GM18858 (cell line): Measurements from ENCODE around the gene SNX8.

Source experiments
- ATAC-seq: cut with Tn5 transposase; IDR thresholded peaks from one replicate; pipeline ENCODE4 v1.9.1; 2021; ENCODE audit not compliant: unreplicated experiment

The SNX8 gene

GRCh38 chr7:2224934-2225333 is 89.3 kb downstream of the SNX8 start:
- ATAC-seq: no peak

- no peak for ATAC-seq
Observed at GRCh38 chr7:2224491-2224928, 89.7 kb downstream of the SNX8 start.

DNA sequence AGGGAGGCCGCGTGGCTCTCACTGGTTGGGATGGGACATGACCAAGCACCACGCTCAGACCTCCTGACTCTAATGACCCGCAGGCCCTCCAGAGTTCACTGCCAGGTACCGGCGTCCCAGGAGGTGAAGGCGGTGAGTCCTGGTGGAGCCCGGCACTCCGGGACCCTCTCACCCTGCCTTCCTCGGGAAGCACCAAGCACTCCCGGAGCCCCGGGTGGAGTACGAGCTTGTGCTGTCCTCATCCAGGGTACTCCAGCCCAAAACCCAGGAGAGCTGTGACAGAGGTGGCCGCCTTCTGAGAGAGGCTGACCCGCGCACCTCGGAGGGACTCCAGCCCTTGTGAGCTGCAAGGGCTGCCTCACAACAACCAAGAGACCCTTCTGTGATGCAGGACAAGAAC is 90.9 kb downstream of the SNX8 start:
- no peak for ATAC-seq

DNA sequence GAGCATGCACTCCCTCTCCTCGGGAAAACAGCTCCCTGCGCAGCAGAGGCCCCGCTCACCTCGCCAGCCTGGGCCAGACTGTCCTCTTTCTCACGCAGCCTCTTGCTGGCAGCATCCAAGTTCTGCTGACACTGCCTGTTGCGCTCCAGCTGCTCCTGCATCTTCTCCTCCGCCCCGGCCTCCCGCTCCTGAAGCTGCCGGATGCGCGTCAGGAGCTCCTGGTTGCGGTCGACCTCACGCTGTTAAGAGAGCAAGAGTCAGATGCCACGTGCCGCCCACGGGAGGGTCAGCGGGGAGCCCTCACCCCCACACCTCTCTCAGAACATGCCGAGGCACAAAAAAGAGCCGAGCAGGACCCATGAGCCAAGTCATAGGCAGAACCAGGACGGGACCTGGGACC is 91.7 kb downstream of the SNX8 start:
- no peak for ATAC-seq

- no peak for ATAC-seq
Observed at GRCh38 chr7:2220954-2221353, 93.3 kb downstream of the SNX8 start.

- no peak for ATAC-seq
Observed at GRCh38 chr7:2220506-2220905, 93.7 kb downstream of the SNX8 start.

- ATAC-seq: no peak
Observed at GRCh38 chr7:2220030-2220429, 94.2 kb downstream of the SNX8 start.

GRCh38 chr7:2219606-2220005 is 94.6 kb downstream of the SNX8 start:
- no peak for ATAC-seq

- ATAC-seq: no peak
Observed at GRCh38 chr7:2219136-2219535, 95.1 kb downstream of the SNX8 start.

- no peak for ATAC-seq
Observed at GRCh38 chr7:2218444-2218785, 95.8 kb downstream of the SNX8 start.

DNA sequence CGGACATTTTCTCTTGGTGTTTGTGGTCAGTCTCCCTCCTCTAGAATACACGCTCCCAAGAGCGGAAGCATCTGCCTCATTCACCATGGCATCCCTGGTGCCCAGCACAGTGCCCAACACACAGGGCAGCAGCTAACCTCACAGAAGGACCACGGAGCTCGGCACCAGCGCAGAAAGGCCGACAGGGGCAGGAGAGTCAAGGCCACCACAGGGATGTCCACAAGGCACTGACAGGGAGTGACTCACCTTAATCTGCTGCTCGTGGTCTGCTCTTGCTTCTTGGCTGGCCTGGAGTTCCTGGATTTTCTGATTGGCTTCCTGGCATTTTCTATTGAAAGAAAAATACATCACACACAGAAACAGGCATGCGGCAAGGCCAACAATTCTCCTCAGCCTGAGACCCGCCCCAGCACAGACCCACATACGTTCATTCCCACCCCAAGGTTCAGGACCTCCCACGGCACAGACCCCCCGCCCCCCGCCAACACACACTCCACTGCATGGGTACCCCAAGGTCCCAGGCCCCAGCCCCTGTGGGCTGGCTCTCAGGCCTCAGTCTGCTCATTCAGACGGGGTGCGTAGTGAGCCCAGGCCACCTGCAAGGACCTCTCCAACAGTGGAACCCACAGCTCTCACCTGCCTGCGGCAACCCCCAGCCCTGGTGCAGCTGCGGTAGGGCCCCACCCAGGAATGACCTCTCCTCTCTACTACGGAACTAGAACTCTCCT is 96.4 kb downstream of the SNX8 start:
- no peak for ATAC-seq

DNA sequence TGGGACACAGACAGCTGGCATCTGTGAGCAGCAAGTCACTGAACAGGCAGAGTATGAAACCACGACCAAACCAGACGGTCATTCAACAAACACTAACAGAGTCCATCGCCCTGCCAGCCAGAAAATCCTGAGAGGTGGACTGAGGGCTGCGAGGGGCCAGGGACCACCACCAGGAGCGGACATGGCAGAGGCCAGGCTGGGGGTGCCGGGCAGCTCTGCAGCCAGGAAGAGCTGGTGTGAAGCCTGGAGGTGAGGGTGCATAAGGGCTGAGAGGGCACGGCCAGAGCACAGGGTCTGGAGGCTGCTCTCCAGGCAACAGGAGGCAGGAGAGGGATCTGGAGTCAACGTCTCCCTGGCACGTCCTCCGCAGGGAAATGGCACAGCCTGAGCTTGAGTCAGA is 97.0 kb downstream of the SNX8 start:
- no peak for ATAC-seq

DNA sequence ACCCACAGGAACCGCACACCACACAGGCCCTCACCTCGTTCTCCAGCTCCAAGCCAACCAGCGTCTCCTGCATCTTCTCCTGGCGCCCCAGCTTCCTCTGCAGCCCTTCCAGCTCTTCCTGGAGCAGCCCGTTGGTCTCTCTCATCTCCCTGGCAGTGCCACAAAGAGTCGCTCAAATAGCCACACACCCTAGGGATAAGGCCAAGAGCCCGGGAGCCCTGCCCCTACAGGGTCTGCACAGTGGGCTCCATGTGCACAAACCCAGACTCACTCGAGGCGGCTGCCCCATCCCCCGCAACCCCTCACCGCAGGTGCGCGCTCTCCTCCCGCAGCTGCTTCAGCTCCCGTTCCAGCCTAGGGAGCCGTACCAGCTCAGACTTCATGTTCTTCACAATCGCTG is 98.4 kb downstream of the SNX8 start:
- no peak for ATAC-seq

DNA sequence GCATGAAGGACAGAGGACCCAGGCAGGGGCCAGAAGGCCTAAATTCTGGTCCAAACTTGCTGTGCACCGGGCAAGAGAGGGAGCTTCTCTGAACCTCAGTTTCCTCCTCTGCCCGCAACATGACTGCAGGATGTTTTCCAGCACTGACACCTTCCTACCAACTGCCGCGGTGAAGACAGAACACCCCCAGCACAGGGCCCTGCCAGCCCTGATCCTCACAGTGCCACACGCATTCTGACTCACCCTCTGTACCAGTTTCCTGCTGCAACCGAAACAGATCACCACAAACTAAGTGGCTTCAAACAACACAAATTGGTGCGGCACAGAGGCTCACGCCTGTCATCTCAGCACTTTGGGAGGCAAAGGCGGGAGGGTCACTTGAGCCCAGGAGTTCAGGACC is 99.6 kb downstream of the SNX8 start:
- no peak for ATAC-seq

- ATAC-seq: no peak
Observed at GRCh38 chr7:2213551-2214215, 100.6 kb downstream of the SNX8 start.

DNA sequence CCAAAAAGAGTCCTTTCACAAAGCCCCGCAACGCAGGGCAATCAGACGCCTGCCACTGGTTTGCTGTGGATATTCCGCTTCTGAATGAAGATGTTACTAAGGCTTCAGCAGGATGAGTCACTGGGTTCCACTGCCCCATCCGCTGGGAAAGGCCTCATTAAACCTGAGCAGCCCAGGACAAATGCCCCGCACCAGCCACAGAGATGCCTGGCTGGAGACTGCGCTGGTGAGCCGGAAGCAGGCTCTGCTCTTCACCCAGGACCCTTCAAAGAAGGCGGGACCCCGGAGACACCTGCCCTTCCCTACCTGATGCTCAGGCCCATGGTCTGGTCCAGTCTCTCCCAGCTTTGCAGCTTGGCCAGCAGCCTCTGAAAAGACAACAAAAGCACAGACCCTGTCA is 101.3 kb downstream of the SNX8 start:
- no peak for ATAC-seq

- no peak for ATAC-seq
Observed at GRCh38 chr7:2211926-2212325, 102.3 kb downstream of the SNX8 start.

DNA sequence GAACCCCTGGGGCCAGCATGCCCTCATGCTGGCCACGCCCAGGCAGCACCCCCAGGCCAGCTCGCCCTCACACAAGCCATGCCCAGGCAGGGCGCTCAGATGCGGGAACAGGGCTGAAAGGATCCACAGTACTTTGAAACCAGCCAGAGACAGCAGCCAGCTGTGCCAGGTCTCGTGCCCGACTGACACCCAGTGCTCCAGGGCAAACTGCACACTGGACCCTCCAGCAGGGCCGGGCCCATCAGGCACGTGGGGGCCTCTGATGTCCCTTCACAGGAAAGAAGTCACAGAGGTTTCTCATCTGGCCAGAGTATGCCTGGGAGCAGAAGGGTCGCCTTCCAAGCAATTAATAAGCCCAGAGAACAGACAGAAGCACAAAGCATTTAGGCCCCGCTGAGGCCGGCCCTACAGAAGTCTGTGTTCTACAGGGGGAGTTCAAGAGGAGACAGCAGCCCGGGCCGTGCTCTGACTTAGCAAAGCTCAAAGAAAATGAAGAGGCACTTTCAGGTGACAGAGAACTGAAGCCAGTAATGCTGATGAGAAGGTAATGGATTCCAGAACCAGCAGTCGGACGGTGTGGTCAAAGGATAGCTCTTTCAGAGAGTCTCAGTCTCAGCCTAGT is 102.9 kb downstream of the SNX8 start:
- no peak for ATAC-seq

DNA sequence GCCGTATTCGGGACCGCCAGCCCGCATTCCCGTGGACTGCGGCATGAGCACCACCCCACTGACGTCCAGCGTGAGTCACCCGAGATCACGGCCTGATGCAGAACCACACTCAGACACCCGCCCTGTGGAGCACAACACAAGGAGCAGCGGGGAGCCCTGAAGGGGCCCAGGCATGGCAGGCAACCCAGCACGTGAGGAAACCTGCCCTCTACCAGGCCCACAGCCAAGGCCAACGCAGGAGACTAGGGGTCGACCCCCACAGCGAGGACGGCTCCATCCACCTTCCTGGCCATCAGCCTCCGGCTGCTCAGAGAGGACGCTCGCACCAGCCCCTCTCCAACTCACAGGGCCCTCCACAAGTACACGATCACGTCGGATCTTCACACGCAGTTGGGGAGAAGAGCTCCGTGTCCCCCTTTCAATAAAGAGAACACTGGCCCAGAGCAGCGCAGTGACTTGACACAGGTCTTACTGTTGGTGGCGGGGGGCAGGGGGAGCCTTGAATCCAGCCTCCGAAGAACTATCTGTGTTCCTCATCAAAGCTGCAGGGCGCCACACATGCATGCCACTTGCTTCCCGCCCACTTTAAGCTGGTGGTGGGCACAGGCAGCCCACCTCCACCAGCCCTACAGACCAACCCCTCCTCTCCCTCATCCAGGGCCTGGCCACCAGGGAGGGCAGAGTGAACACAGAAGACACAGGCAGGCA is 103.5 kb downstream of the SNX8 start:
- ATAC-seq: no peak

- ATAC-seq: no peak
Observed at GRCh38 chr7:2209961-2210323, 104.3 kb downstream of the SNX8 start.

GRCh38 chr7:2209146-2209960 is 104.9 kb downstream of the SNX8 start:
- peak; percentile 54 for ATAC-seq
